SK-N-MC (cell line): Measurements from ENCODE around the gene DNASE1L1.
"Not testable (repeated sequence)": the region's sequence is repeated elsewhere in the genome, so short reads cannot be mapped to it uniquely, and the experiment has no call there.

Experiments used
- DNase-seq: peaks from one replicate; pipeline ENCODE4 v3.0.0-alpha.2; 2011; ENCODE audit warnings: low read depth, low spot score
- H3K27ac ChIP-seq: fragments of 200-600 bp; sonication (generic); 2 replicates; pipeline ENCODE4 v1.5.1; 2016; ENCODE audit warnings: mixed run types
- H3K36me3 ChIP-seq: fragments of 200-600 bp; sonication (generic); 2 replicates; pipeline ENCODE4 v1.6.1; 2017; ENCODE audit warnings: antibody characterized with exemption, low read length, mixed read lengths; ENCODE audit not compliant: insufficient read depth
- H3K4me3 ChIP-seq: fragments of 200-600 bp; sonication (generic); 2 replicates; pipeline ENCODE4 v1.5.1; 2016
- H3K9ac ChIP-seq: fragments of 200-600 bp; sonication (generic); 2 replicates; pipeline ENCODE4 v1.8.0; 2017; ENCODE audit warnings: mixed run types, mixed read lengths; ENCODE audit not compliant: insufficient read length
- H3K9me3 ChIP-seq: fragments of 200-600 bp; sonication (generic); 2 replicates; pipeline ENCODE4 v1.6.1; 2017; ENCODE audit warnings: low read depth, mild to moderate bottlenecking, antibody characterized with exemption, low read length, moderate library complexity, mixed read lengths
- EZH2 ChIP-seq: fragments of 200-600 bp; sonication (generic); IDR thresholded peaks from one replicate; pipeline ENCODE4 v1.6.1; 2017; ENCODE audit warnings: antibody characterized with exemption
- FOXP2 ChIP-seq: optimal IDR thresholded peaks from 2 replicates; pipeline ENCODE3; 2011; ENCODE audit warnings: mild to moderate bottlenecking, moderate library complexity; ENCODE audit not compliant: insufficient read depth; ENCODE audit errors: extremely low read length, control extremely low read depth
- POLR2AphosphoS5 ChIP-seq: IDR thresholded peaks from 2 replicates; pipeline ENCODE4 v1.6.1; 2012; ENCODE audit warnings: mild to moderate bottlenecking, low read depth, low read length, borderline replicate concordance

DNASE1L1 gene

GRCh38 chrX:154398668-154399526 lies 10.2 kb downstream of the DNASE1L1 start:
- peak; percentile 48 for DNase-seq

GRCh38 chrX:154397888-154398667 lies 11.0 kb downstream of the DNASE1L1 start, which contains the start of gene RPL10:
Gene RPL10 (plus strand): TSS chrX:154398377. CDS start chrX:154398520, 143 bp downstream.
- Histone ChIP-seq H3K27ac (peak within 1 kb of the TSS; percentile 98), H3K4me3 (peak within 1 kb of the TSS; percentile 94), H3K36me3 (peaks cover 26% of the 10 kb centered on the region), H3K9me3 (no peaks in the 10 kb centered on the region), H3K9ac (peak within 1 kb of the TSS; percentile 100)
- DNase-seq: peak; percentile 72
- TF ChIP-seq POLR2AphosphoS5 (peak; percentile 99), FOXP2 (no peak)

More at GRCh38 chrX:154398668-154399526, 10.2 kb downstream of the DNASE1L1 start:
- Histone ChIP-seq H3K9me3 (no peaks in the 10 kb centered on the region), H3K9ac (peak overlapping the region; percentile 100), H3K4me3 (peak overlapping the region; percentile 94), H3K27ac (peak overlapping the region; percentile 98), H3K36me3 (peaks cover 26% of the 10 kb centered on the region)
- TF ChIP-seq POLR2AphosphoS5 (peak; percentile 4; the same call in 1 of the 2 replicates), FOXP2 (no peak)

- H3K36me3 ChIP-seq: peaks cover 26% of the 10 kb centered on the region
- DNase-seq: no peak
- H3K4me3 ChIP-seq: peak overlapping the region; percentile 94
- H3K27ac ChIP-seq: peak overlapping the region; percentile 86
- H3K9ac ChIP-seq: peak overlapping the region; percentile 93
- H3K9me3 ChIP-seq: no peaks in the 10 kb centered on the region
- no peak for TF ChIP-seq EZH2
Measured at GRCh38 chrX:154396973-154397887, 11.8 kb downstream of the DNASE1L1 start.

- H3K9ac ChIP-seq, DNase-seq, H3K4me3 ChIP-seq, H3K27ac ChIP-seq, H3K9me3 ChIP-seq: not testable (repeated sequence)
- peaks cover 26% of the 10 kb centered on the region for H3K36me3 ChIP-seq
Measured at GRCh38 chrX:154396363-154396762, 12.7 kb downstream of the DNASE1L1 start.

- H3K27ac ChIP-seq, H3K9me3 ChIP-seq, H3K36me3 ChIP-seq, H3K9ac ChIP-seq, H3K4me3 ChIP-seq, DNase-seq: not testable (repeated sequence)
Measured at GRCh38 chrX:154389812-154390747, 19.0 kb downstream of the DNASE1L1 start.

- H3K27ac ChIP-seq, H3K9me3 ChIP-seq, H3K9ac ChIP-seq, H3K36me3 ChIP-seq, H3K4me3 ChIP-seq, DNase-seq: not testable (repeated sequence)
Measured at GRCh38 chrX:154388649-154389048, 20.4 kb downstream of the DNASE1L1 start.

GRCh38 chrX:154388094-154388493 lies 21.0 kb downstream of the DNASE1L1 start:
- H3K27ac ChIP-seq, H3K36me3 ChIP-seq, H3K4me3 ChIP-seq, H3K9ac ChIP-seq, H3K9me3 ChIP-seq, DNase-seq: not testable (repeated sequence)

GRCh38 chrX:154384284-154384892 lies 24.7 kb downstream of the DNASE1L1 start:
- no peak overlapping the region for H3K4me3 ChIP-seq
- no peak overlapping the region for H3K27ac ChIP-seq
- no peaks in the 10 kb centered on the region; the same call in 1 of the 2 replicates for H3K36me3 ChIP-seq
- no peak for DNase-seq
- H3K9me3 ChIP-seq: no peaks in the 10 kb centered on the region
- TF ChIP-seq FOXP2: no peak
- TF ChIP-seq EZH2: no peak
- no peak for TF ChIP-seq POLR2AphosphoS5
- no peak overlapping the region for H3K9ac ChIP-seq
